Adrenal gland (tissue), 5 donors: ENCODE measurements around the gene IPO7.

Experiments used
- CTCF ChIP-seq, 6 experiments: fragments of 450-650 bp in 4 of 6; fragments of 200-600 bp in 2 of 6; sonication (generic) in 1 of 6; IDR thresholded peaks; 1 replicate in 5 of 6; 2 replicates in 1 of 6; pipeline versions ENCODE4 v1.5.1 to v1.8.0; 2016 to 2021; ENCODE audit warnings: antibody characterized with exemption in 6 of 6, mild to moderate bottlenecking in 2 of 6, moderate library complexity in 1 of 6
- POLR2A ChIP-seq, 2 donors: fragments of 450-650 bp; IDR thresholded peaks; one replicate each; pipeline ENCODE4 v1.6.1; 2017; ENCODE audit warnings: antibody characterized with exemption in 2 of 2, mild to moderate bottlenecking in 2 of 2, moderate library complexity in 1 of 2
- donor health status: DM: no; HTN: no; CAD: no.

- TF ChIP-seq CTCF (IDR thresholded peaks at IDR 0.05) (peak in 1 of 6 experiments; percentile 11), POLR2A (IDR thresholded peaks at IDR 0.05) (peak; percentile 89 to 95)
Observed at GRCh38 chr11:9363954-9364912, 20.2 kb upstream of the IPO7 start.
